Islet of Langerhans (tissue), 1 donor: ENCODE measurements around the gene TAL2.

Experiments
- FAIRE-seq: peaks from one replicate; lab custom pipeline; 2011; peaks lifted over from hg19 to GRCh38; lab: Jason Lieb, UNC

The TAL2 gene

DNA sequence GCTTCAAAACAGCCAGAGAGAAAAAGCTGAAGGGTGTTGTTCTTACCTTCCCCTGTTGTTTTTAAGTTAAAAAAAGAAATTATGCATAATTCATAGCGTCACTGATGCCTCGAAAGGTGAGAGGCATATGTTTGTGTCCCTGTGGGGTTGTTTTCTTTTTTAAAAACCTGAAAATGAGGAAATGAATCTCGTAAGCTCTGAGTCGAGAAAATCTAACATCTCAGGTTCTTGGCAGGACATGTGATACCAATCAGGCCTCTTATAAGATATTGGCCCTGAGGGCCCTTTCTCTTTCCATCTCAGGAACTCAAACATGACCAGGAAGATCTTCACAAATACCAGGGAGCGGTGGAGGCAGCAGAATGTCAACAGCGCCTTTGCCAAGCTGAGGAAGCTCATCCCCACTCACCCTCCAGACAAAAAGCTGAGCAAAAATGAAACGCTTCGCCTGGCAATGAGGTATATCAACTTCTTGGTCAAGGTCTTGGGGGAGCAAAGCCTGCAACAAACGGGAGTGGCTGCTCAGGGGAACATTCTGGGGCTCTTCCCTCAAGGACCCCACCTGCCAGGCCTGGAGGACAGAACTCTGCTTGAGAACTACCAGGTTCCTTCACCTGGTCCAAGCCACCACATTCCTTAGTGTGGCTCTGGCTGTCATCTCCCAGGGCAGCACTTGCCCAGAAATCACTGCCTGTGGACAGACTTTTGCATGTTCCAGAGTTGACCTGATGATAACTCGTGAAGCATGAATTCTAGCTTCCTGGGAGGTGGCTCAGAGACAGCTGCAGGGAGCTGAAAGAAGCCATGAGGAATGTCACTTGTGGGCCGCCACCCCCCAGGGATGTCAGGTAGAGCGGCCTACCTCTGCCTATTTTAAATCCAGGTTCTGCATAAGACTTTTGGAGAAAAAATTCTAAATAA is at the start of gene TAL2:
Gene TAL2, plus strand, starts transcription at position 274 of the 921 bp plus-strand sequence. Its CDS starts 40 bp downstream, at position 314.
- no peak for FAIRE-seq

DNA sequence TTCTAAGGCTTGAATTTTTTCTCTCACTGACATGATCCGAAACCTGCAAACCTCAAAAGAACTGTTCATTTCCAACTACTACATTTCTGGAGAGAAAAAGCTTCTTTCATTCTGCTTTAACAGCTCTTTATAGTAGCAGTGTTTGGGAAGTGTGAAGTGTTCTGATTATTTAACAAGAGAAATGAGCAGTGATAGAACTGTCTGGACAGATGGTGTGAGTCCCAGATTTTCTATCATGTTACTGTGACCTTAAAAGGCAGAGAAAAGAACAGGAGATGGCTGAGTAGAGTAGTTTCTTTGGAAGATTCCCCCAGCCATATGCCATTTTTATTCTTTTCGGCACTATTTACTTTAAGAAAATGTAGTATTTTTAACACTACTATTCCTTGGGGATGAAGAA is 41.3 kb upstream of the TAL2 start:
- FAIRE-seq, result no peak

DNA sequence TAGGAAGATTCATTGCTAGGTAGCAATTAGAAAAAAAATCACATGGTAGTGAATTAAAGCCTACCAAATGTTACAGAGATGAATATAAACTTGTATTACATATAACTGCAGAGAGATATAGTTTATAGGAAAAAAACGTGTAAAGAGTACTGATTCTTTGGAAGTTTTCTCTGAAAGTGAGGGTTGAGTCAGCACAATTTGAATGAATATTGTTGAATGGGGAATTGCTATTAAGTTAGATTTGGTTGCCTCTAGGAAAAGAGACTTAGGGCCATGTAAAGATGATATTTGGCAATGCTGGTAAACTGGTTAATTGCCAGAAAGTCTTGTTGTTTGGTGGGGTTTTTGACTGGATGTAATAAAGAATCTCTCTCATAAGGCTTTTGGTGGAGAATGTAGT is 37.2 kb upstream of the TAL2 start:
- FAIRE-seq, result no peak

DNA sequence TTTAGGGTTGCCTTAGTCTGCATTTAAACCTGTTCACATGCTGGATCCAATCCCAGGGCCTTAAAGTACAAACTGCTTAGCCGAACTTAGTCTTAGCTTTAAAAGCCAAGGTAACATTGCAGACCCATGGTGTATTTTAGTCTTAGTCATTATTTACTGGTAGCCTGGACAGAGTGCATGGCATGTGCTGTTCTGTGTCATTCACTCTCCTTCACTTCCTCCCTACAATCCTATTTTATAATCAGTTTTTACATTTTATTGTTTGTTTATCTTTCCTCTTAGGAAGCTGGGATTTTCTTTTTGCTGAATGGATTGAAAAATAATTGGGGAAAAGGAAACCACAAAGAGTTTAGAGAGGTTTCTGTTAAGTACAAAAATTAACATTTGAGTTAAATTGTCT is 29.4 kb upstream of the TAL2 start:
- no peak for FAIRE-seq

DNA sequence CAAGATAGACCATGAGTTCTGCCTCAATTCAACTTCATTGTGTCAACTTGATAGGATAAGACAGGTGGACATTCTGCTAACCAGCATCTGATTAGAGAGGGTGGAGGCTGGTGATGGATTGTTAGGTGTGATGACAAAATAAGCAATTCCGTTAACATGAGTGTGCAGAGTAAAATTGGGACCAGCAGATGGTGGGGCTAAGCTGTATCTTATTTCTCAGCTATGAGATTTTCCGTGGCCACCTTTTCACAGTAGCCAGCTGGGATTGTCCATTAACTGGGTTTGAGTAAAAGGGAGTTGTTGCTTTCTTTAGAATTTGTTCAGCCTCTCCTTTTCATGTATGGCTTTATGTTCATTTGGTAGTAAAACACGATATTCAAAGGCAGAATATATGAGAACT is 28.8 kb upstream of the TAL2 start:
- FAIRE-seq, result no peak

DNA sequence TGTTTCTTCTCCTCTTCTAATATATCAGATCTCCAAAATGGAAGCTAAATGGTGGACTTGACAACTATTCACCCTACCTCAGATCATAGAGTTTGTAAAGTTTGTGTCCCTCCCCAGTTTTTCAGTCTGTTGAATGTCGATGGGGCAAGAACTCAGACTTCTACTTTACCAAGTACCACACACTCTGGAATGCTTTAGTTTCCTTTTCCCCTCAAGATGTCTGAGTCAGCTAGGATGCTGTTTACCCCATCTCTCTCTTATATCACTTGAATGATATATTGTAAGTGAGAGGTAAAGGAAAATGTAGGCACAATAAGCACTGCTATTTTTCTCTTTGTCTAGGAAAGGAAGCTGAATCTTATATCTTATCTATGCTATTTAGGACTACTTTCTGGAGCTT is 25.9 kb upstream of the TAL2 start:
- FAIRE-seq, result no peak

DNA sequence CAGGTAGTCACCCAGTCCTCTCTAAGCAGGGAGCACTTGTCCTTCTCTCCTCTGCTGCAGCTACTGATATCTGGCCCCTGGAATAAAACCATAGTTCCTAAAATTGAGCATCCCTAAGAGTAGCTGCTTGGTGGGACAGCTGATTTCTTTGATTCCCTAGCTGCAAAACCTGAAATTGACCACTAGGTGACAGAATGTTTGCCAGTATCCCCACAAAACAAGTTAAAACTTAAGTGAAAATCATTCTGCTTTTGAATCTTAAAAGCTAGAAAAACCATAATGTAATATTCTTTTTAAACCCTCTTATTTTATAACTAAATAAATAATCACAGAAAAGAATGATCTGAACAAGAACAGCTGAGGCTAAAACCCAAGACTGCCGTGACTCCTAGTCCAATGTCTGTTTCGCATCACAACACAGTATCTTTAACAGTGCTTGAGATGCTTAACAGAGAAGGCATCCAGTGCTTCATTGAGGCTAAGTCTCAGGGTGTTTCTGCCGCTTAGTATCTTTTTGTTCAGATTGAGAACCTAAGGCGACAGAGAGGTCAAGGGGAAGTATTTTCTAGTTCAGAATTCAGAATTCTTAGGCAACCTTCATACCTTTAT is 24.4 kb upstream of the TAL2 start:
- FAIRE-seq, result no peak

DNA sequence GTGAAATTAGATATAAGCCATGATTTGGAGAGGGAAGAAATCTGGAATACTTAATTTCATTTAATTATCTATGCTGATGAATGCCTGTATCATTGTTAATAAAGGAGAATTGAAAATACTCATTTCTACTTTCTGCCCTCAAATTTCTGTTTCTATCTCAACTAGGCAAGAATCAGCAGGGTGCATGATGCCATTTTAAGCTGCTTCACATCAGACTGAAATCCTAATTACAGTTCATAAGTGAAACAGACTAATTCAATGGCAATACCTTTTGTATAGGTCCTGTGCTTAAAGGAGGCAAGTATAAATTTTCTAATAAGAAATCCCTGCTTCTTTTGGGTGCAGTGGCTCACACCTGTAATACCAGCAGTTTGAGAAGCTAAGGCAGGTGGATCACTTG is 22.3 kb upstream of the TAL2 start:
- FAIRE-seq, result no peak

DNA sequence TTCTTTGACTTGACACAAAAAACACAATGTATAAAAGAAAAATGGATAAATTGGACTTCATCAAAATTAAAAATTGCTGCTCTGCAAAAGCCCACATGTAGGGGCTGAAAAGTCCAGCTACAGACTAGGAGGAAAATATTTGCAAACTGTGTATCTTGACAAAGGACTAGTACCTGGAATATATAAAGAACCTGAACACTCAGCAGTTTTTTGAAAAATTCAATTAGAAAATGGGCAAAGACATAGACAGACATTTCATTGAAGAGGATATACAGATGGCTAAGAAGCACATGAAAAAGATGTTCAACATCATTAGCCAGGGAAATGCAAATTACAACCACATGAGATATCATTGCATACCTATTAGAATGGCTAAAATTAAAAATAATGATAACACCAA is 18.5 kb upstream of the TAL2 start:
- no peak for FAIRE-seq

DNA sequence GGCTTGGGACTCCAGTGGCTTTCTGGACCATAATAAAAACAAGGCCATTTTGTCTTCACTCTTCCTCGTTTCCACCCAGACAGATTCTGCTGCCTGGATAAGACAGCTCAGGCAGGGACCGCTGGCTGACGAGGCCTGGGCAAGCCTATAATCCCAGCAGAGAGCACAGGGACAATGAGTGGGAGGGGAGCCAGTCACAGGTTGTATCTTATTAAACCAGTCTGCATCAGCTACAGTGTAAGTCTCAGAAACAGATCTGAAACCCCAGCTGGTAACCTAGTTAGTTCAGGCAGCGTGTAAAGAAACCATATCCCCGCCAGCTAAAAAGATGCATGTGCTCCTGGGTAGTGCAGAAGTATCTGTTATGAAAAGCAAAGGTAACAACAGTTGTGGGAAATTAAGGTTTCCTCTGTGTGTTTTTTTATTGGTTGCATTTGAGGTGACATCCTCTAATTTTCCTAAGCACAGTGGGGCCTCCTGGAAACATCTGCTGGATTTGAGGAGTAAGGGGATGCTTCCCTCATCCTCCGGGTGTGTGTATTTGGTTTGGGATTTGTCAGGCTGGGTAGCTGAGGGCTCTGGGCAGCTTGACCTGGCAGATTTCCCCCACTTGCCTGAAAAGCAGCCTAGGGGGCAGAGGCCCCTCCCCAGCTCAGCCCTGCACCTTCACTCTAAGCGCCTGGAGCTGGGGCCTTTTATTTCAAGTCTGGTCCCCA is 15.2 kb upstream of the TAL2 start:
- FAIRE-seq, result no peak

DNA sequence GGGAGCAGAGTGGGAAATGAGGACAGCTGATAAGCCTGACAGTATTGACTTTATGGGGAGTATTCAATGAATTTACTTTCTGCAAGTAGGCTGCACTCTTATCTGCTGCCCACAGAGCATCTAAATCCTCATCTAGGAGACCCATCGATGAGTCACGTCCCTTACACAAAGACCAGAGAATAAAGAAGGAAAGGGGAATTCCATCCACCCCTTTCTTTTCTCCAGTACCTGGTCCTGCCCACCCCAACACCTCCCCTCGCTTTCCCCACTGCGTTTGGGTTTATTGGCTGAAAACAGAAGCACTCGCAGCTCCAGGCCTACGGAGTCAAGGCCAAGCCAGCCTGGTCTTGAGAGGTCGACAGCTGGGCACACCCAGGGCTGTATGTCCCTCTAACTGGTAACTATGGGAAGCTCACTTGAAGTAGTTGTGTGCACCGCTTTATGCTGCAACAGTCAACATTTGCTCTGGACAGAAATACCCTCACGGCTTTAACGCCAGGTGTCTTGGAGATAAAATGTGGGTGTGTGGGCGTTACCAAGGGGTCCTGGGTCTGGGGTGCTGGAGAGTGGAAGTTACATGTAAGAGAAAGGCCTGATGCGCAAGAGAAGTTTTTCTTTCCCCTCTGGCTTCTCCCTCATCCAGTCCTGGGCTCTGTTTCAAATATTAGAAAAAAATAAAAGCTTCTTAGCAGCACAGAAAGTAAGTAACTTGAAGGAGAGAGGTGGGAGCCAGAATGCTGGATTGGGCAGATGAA is 14.5 kb upstream of the TAL2 start:
- FAIRE-seq, result no peak

DNA sequence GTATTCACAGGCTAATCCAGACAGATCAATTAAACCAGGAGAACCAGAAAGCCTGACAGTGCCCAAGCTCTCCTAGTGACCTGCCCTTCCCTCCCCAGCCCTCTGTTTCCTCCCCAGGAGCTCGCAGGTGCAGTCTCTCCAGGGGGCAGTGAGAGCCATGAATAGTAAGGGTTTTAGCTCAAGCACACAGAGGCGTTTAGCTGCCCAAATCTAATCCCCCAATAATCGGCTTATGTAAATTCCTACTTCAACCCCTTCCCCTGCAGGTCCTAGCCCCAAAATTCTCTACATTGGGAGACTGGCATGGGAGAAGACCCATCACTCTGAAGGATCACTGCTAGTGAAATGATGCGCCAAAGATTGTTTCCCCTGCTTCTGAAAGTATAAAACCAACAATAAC is 10.5 kb upstream of the TAL2 start:
- FAIRE-seq, result no peak

DNA sequence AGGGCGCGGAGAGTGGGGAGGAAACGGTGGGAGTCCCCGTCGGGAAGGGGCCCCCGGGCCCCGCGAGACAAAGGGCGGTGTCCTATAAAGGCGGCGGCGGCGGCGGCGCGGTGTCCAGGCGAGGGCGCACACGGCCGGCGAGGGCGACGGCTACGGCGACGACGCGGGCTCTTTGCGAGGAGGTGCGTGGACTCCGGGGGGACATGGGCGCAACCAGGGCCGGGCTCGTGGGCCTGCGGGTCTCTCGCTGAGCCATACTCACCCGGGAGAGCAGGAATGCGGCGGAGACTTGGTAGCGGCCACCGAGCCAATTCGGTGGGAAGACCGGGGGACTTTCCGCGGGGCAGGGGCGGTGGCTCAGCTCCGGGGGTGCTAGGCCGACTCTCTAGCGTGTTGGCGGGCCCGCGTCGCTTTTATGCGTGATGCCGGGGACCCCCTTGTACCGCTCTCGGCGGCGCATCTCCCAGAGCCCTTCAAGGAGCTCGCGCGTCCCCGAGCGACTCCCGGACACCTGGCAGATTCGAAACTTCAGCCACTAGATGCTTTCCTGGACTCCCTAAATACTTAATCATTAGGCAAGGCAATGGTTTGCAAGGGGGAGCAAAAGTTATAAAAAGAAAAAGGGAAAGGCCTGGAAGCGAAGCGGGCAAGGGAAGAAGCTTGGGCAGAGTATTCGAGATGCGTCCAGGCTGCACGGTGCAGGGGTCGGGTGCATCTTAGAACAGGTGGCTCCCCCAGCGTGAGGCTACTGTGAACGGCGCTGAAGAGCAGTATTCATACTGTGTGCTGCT is 5.9 kb upstream of the TAL2 start:
- no peak for FAIRE-seq

DNA sequence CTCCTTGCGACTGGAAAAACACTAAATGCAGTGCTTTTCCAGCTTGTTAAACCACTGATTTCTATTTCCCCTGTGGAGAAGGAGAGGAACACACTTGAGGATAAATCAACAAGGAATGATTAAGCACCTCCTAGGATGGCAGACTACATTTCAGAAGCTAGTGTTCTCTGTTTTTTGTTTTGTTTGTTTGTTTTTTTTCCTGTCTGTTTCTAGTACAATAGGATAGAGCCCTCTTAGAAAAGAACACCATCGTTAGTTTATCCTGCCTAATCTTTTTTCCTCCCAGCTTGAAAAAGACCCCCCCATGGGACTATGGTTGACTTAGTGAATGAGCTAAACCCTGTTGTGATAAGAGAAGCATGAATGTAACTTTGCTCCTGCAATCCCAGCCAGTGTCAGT is 3.9 kb upstream of the TAL2 start:
- no peak for FAIRE-seq

DNA sequence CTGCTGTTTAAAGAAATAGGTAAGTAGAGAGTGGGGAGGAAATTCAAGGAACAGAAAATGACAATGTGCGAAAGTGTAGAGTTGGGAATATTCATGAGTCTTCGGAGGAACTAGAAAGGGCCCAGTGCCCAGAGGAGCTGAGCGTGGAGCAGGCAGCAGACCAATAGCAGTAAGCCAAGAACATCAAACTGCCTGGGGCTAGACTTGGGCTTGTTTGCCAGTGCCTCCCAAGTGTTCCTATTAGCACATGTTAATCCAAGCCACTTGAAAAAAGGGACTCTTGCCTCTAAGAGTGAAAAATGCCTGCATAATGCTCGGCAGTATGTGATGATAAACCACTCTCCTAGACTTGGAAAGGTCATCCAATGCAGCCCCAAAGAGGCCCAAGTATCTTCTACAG is 1.2 kb upstream of the TAL2 start:
- no peak for FAIRE-seq

DNA sequence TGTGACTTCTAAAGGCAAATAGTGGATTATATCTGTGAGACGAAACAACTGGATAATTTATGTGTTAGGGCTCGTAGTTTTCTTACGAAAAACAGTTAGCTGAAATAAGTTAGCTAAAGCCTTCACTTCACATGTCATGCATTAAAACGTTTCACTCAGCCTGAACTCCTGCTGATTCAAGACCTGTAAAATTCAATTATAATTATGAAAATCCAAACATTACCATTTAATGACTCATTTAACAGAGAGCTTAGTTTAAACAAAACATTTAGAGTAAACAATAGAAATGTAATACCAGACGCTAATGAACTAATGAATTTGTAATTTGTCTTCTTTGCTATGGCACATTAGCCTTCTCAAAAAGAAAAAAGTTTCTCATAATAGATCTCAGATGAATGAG is 1.7 kb downstream of the TAL2 start:
- FAIRE-seq, result peak; percentile 74

DNA sequence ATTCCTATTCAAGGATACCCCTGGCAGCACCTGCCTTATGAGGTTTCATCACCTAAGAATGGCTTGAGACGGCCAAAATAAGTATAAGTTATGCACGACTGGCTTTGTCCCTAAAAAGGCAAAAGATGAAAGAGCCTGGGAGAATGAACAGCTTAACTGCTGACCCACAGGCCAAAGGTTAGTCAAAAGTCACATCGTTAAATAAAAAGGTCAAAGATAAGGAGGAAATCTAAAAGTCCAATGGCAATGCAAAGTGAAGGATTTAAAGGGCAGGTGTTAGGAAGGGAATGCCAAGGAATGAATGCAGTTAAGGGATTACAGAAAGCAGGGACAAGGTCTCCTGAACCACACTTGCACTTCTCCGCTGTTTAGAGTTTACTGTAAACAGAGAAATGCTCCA is 5.6 kb downstream of the TAL2 start:
- FAIRE-seq, result no peak

DNA sequence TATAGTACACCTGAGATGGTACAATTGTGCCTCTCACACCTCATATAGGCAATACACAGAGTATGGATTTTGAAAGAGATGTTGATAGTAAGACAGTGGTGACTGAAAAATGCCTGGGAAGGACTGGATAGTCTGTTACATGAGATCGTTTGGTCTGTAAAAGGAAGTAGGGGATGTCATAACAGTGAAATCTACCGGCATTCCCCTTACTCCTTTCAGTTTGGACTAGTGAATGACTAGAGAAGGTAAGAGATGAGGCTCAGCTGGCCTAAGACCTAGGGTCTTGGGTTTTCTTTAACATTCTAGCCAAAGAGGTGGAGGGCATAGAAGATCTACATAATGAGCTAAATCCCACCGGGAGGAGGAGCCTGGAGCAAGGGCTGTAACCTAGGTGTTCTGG is 8.1 kb downstream of the TAL2 start:
- no peak for FAIRE-seq

DNA sequence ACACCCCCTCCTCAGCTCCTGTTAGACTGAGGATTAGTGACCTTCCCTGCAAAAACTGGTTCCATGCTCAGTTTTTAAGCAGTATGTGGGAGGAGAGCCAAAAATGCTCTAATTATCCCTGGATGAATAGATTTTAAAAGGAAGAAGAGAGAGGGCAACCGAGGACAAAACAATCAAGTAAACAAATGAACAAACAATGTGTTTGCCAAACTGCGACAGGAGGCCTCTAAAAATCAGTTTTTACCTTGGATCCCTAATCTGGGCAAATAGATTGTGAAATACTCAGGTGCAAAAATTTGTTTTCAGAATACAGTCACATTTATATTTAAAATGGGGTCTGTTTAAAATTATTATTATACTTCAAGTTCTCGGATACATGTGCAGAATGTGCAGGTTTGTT is 8.5 kb downstream of the TAL2 start:
- no peak for FAIRE-seq

DNA sequence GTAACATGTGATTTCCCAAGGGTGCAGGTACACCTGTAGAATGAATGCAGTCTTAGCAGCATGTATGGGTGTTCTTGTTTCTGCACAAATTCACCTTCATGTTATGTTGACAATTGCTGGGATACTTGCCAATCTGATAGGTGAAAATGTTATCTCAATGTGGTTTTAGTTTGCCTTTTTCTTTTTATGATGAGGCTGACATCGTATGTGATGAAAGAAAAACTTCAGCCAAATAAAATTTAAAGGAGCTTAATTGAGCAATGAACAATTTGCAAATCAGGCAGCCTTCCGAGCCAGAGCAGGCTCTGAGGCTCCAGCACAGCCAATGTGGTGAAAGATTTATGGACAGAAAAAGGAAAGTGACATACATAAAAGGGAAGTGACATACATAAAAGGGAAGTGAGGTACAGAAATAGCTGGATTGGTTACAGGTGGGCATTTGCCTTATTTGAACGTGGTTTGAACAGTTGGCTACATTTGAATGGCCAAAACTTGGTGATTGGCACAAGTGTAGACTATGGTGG is 10.5 kb downstream of the TAL2 start:
- no peak for FAIRE-seq

DNA sequence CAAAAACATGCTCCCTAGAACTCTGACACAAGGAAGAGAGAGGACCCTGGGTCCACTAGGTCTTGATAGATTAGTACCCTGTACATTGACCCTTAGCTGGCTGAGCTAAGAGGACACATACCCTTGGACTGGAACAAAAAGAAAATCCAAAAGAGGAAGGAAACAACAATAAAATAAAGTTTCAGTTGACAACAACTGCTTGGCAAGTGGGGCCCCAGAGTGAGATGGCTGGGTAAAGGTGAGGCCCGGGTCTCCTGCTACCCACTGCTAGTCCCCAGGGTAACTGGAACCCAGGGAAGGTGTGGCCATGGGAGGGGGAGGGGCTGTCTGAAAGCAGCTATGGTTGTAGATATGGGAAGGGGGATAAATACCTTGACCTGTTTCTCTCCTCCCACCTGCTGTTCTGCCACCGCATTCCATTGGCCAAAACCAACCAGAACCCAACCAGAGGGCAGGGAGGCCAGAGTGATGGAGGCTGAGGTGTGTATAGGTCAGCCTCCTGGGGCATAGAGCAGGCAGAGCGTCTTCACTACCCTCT is 11.7 kb downstream of the TAL2 start:
- FAIRE-seq, result no peak
